HFF-Myc (cell line): ENCODE results near the gene FASTK.
"Not testable (repeated sequence)": the region's sequence is repeated elsewhere in the genome, so short reads cannot be mapped to it uniquely, and the experiment has no call there.

Experiments used
- DNase-seq: peaks from one replicate; pipeline ENCODE4 v3.0.0-alpha.2; 2011; ENCODE audit warnings: low read depth; ENCODE audit errors: extremely low read depth
- H3K4me3 ChIP-seq: replicated peaks from 2 replicates; pipeline ENCODE4 v1.5.1; 2011; ENCODE audit warnings: low read depth, mild to moderate bottlenecking, control low read depth, low read length
- TF ChIP-seq, protein P1 (sequence below): IDR thresholded peaks from 2 replicates; pipeline ENCODE4 v1.5.1; 2012; ENCODE audit warnings: mild to moderate bottlenecking, low read depth, low read length, control low read depth; ENCODE audit errors: missing control alignments

The FASTK gene

DNA sequence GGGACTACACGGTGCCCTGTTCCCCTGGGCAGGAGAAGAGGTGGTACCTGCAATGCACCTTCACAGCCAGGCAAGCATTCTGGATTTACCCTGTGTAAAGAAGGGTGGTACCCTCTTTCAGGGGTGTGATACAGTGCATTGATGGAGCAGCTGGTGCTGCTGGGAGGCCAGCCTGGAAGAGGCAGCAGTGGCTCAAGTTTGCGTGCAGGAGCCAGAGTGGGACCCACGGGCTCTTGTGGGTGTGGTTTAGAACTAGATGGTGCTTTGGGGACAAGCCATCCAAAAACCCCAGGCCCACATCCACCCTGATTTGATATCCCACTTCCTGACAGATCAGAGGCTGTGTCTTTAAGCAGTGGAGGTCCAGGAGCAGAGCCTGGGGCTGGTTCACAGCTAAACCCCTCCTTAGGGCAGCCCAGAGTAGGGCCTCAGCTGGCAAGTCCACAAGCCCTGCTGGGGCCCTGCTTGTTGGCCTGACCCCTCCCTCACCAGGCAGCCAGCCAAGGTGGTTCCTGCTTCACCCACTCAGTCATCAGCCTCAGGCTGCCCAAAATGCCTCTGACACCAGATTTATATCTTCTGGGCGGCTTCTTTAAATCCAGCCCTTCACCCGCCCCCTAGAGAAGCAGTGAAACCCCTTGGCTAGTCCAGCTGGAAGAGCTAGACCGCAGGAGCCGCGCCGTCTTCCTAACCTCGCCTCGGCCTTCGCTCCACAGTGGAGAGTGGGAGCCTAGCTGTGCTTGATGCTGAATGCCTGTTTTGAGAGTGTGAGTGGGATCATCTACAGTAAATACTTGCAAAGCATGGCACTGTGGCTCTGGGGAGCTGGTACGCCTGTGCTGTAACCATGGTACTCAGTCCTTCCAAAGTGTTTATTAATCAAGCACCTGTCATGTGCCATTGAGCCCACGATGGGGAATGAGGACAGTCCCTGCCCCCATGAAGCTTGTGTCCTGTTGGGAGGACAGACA lies 33.7 kb downstream of the FASTK start:
- H3K4me3 ChIP-seq: no peak overlapping the region
- TF ChIP-seq, protein P1, sequence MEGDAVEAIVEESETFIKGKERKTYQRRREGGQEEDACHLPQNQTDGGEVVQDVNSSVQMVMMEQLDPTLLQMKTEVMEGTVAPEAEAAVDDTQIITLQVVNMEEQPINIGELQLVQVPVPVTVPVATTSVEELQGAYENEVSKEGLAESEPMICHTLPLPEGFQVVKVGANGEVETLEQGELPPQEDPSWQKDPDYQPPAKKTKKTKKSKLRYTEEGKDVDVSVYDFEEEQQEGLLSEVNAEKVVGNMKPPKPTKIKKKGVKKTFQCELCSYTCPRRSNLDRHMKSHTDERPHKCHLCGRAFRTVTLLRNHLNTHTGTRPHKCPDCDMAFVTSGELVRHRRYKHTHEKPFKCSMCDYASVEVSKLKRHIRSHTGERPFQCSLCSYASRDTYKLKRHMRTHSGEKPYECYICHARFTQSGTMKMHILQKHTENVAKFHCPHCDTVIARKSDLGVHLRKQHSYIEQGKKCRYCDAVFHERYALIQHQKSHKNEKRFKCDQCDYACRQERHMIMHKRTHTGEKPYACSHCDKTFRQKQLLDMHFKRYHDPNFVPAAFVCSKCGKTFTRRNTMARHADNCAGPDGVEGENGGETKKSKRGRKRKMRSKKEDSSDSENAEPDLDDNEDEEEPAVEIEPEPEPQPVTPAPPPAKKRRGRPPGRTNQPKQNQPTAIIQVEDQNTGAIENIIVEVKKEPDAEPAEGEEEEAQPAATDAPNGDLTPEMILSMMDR: no peak
- no peak for DNase-seq

DNA sequence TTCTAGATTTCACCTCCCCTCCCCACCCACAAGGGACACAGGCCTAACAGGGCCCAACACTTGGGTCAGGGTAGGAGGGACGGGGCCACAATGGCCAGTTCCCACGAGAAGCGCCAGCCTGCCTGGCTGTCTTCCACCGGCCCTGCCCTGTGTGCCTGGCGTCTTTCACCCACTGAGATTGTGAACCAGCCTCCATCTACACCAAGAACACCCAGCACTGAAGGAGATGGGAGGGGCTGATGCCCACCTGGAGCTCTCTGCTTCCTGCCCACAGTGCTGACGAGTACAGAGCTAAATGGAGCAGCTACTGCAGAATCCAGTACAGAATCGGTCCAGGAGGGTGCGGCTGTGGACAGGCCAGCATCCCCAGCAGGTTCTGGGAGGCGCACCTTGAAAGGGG lies 34.6 kb downstream of the FASTK start:
- DNase-seq: no peak

GRCh38 chr7:151045262-151045661 lies 35.3 kb downstream of the FASTK start:
- no peak overlapping the region for H3K4me3 ChIP-seq
- no peak for DNase-seq
- TF ChIP-seq, protein P1: no peak

More for the DNA sequence above, 34.6 kb downstream of the FASTK start:
- no peak overlapping the region for H3K4me3 ChIP-seq
- TF ChIP-seq, protein P1: no peak

GRCh38 chr7:151043959-151044358 lies 36.6 kb downstream of the FASTK start:
- no peak overlapping the region for H3K4me3 ChIP-seq
- no peak for DNase-seq
- TF ChIP-seq, protein P1: no peak

GRCh38 chr7:151043449-151043848 lies 37.2 kb downstream of the FASTK start:
- not testable (repeated sequence) for H3K4me3 ChIP-seq, DNase-seq

- H3K4me3 ChIP-seq: no peak overlapping the region
- TF ChIP-seq, protein P1: no peak
- DNase-seq: no peak
Observed at GRCh38 chr7:151040616-151041375, 39.8 kb downstream of the FASTK start.
